ENCODE data around the gene SFPQ.

DNA sequence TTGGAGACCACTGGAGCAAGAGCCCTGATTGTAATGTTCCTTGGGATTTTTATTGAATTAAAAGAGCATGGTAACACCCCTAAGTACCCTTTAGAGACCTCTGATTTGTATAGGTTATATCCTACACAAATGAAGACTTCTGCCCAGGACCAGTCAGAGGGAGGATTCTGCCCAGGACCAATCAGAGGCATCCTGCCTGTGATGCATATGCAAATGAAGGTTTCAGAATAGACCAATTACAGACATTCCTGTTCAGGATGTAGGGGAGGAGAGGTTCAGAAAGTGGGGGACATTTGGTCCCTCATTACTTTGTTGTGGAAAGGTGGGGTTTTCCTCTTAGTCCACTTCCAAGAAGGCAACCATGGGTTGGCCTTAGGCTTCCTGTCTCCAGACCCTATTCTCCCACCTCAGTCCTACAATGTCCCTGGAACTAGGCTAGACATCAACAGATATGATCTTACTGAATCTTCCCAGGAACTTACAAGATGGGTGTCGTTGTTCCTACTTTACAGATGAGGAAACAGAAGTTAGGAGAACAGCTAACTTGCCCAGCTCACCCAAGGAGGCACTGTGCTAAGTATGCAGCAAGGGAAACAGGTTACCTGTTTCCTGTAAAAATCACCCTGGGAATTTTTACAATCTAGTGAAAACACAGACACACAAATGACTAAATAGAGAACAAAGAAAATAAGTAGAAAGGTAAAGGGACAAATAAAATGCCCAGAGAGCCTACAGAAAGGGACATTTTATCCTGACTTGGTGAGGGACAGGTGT lies 36.8 kb upstream of the SFPQ start:
- TF ChIP-seq CTCF (IDR thresholded peaks at IDR 0.05; ENCODE audit: poor library complexity), result no peak
- TF ChIP-seq EZH2 (IDR thresholded peaks at IDR 0.05; ENCODE audit: borderline replicate concordance), result no peak
